Tibial nerve (tissue), 3 donors: ENCODE measurements around the gene UGCG.

ENCODE experiments used
- POLR2A ChIP-seq, 2 donors: fragments of 450-650 bp; IDR thresholded peaks; one replicate each; pipeline ENCODE4 v1.6.1; 2017; ENCODE audit warnings: antibody characterized with exemption in 2 of 2, mild to moderate bottlenecking in 2 of 2, moderate library complexity in 2 of 2
- TF ChIP-seq, protein P1 (sequence below), 5 experiments: fragments of 200-600 bp in 3 of 5; fragments of 450-650 bp in 2 of 5; sonication (generic) in 3 of 5; IDR thresholded peaks; one replicate each; pipeline ENCODE4 v1.5.1; 2016 to 2019; ENCODE audit warnings: antibody characterized with exemption in 5 of 5, mild to moderate bottlenecking in 3 of 5, moderate library complexity in 2 of 5

DNA sequence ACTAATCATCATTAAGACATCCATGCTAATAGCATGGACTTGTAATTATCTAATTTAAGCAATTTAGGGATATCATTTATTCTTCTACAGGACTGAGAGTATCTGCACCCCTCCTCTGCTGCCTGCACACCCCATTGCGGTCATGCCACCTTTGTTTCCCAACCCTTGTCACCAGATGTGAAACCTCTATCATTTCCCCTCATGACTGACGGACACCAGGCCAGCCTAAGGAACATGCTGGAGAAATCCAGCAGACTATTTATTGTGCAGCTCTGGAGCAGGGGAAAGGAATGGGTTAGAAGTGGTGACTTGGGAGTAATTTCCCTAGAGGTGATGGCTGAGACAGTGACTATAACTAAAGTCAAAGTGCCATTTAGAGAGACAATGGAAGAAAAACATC lies 40.7 kb downstream of the UGCG start:
- TF ChIP-seq, protein P1, sequence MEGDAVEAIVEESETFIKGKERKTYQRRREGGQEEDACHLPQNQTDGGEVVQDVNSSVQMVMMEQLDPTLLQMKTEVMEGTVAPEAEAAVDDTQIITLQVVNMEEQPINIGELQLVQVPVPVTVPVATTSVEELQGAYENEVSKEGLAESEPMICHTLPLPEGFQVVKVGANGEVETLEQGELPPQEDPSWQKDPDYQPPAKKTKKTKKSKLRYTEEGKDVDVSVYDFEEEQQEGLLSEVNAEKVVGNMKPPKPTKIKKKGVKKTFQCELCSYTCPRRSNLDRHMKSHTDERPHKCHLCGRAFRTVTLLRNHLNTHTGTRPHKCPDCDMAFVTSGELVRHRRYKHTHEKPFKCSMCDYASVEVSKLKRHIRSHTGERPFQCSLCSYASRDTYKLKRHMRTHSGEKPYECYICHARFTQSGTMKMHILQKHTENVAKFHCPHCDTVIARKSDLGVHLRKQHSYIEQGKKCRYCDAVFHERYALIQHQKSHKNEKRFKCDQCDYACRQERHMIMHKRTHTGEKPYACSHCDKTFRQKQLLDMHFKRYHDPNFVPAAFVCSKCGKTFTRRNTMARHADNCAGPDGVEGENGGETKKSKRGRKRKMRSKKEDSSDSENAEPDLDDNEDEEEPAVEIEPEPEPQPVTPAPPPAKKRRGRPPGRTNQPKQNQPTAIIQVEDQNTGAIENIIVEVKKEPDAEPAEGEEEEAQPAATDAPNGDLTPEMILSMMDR (IDR thresholded peaks at IDR 0.05) = no peak
- no peak for TF ChIP-seq POLR2A (IDR thresholded peaks at IDR 0.05)
